ENCODE results near the gene CNTNAP5.

DNA sequence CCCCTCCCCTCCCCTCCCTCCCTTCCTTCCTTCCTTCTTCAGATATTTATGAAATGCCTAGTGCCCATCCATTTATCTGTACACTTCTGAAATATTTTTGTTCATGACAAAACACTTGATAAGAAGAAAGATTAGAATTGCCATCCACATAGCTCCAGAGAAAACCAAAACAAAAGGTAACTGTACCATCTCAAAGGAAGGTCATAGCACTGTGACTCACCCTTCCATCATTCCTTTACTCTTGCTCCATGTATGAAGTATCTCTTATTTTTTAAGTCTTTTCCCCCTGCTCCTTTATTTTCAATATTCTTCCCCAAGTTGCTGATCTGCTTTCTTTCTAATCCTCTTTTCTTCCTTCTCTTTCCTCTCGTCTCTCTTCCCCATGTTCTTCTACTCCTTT, 9.9 kb downstream of the CNTNAP5 start:
- TF ChIP-seq, protein P1, sequence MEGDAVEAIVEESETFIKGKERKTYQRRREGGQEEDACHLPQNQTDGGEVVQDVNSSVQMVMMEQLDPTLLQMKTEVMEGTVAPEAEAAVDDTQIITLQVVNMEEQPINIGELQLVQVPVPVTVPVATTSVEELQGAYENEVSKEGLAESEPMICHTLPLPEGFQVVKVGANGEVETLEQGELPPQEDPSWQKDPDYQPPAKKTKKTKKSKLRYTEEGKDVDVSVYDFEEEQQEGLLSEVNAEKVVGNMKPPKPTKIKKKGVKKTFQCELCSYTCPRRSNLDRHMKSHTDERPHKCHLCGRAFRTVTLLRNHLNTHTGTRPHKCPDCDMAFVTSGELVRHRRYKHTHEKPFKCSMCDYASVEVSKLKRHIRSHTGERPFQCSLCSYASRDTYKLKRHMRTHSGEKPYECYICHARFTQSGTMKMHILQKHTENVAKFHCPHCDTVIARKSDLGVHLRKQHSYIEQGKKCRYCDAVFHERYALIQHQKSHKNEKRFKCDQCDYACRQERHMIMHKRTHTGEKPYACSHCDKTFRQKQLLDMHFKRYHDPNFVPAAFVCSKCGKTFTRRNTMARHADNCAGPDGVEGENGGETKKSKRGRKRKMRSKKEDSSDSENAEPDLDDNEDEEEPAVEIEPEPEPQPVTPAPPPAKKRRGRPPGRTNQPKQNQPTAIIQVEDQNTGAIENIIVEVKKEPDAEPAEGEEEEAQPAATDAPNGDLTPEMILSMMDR (IDR thresholded peaks at IDR 0.05; ENCODE audit: low read depth, low read length): no peak
- no peak for TF ChIP-seq EZH2phosphoT487 (IDR thresholded peaks at IDR 0.05; ENCODE audit: low read depth)
